Fibroblast of lung (primary cell): Measurements from ENCODE around the gene TJP2. TPM values are rescaled to one million over a fixed set of nuclear protein-coding genes. Genes with fewer than 3 reads are reported as not detected.
A peak's percentile ranks its signal among the peaks of the same experiment; 100 is the strongest.

Experiments
- DNase-seq, 2 donors: peaks; one replicate each; pipeline versions ENCODE4 v3.0.0 to v3.0.0-alpha.2; 2010; ENCODE audit warnings: low read depth in 2 of 2
- H2AFZ ChIP-seq: 2 replicates; pipeline ENCODE4 v1.5.1; 2012; ENCODE audit warnings: low read length, control low read depth, inconsistent platforms
- H3K27ac ChIP-seq: 2 replicates; pipeline ENCODE4 v1.5.1; 2011; ENCODE audit warnings: low read length, control low read depth; ENCODE audit not compliant: insufficient read depth
- H3K27me3 ChIP-seq: 2 replicates; pipeline ENCODE4 v1.5.1; 2011; ENCODE audit warnings: mild to moderate bottlenecking, low read length; ENCODE audit not compliant: control insufficient read depth, insufficient read depth
- H3K36me3 ChIP-seq: 2 replicates; pipeline ENCODE4 v1.5.1; 2011; ENCODE audit warnings: low read length; ENCODE audit not compliant: control insufficient read depth, insufficient read depth
- H3K4me1 ChIP-seq: 2 replicates; pipeline ENCODE4 v1.5.1; 2011; ENCODE audit warnings: low read length; ENCODE audit not compliant: control insufficient read depth, insufficient read depth; ENCODE audit errors: extremely low read depth
- H3K4me2 ChIP-seq: 2 replicates; pipeline ENCODE4 v1.5.1; 2011; ENCODE audit warnings: low read length, control low read depth; ENCODE audit not compliant: insufficient read depth; ENCODE audit errors: extremely low read depth
- H3K4me3 ChIP-seq, 4 experiments: fragments of 200-600 bp in 1 of 4; sonication (generic) in 1 of 4; replicated peaks in 1 of 4; 2 replicates each; pipeline ENCODE4 v1.5.1; 2011 to 2016; ENCODE audit warnings: low read length in 4 of 4, low read depth in 3 of 4, mild to moderate bottlenecking in 3 of 4, control low read depth in 2 of 4, inconsistent platforms in 1 of 4, mixed read lengths in 1 of 4; ENCODE audit not compliant: insufficient read depth in 1 of 4; ENCODE audit errors: control extremely low read depth in 1 of 4
- H3K79me2 ChIP-seq: 2 replicates; pipeline ENCODE4 v1.5.1; 2012; ENCODE audit warnings: mild to moderate bottlenecking, low read length, inconsistent platforms; ENCODE audit not compliant: control insufficient read depth, insufficient read depth
- H3K9ac ChIP-seq: 2 replicates; pipeline ENCODE4 v1.5.1; 2011; ENCODE audit warnings: mild to moderate bottlenecking, low read length, control low read depth; ENCODE audit not compliant: insufficient read depth
- H3K9me3 ChIP-seq: 2 replicates; pipeline ENCODE4 v1.5.1; 2012; ENCODE audit warnings: low read depth, low read length; ENCODE audit not compliant: control insufficient read depth, insufficient read depth
- H4K20me1 ChIP-seq: 2 replicates; pipeline ENCODE4 v1.5.1; 2011; ENCODE audit warnings: low read length; ENCODE audit not compliant: control insufficient read depth, insufficient read depth; ENCODE audit errors: extremely low read depth
- EZH2 ChIP-seq: IDR thresholded peaks from 2 replicates; pipeline ENCODE4 v1.5.1; 2012; ENCODE audit warnings: low read length, control low read depth, mild to moderate bottlenecking; ENCODE audit errors: missing control alignments
- polyA minus RNA-seq: library from RNA; depleted of rRNA, polyadenylated mRNA; stranded (reverse); fragments of >200 nt; gene quantifications from 2 replicates; pipeline ENCODE4 v1.2.3, GENCODE V29; 2011; ENCODE audit warnings: low replicate concordance
- polyA plus RNA-seq, 2 donors: library from polyadenylated mRNA; depleted of rRNA in 1 of 2; stranded (reverse) in 1 of 2; unstranded in 1 of 2; fragments of >200 nt; gene quantifications; 2 replicates each; pipeline ENCODE4 v1.2.1, GENCODE V29; 2011 to 2012; ENCODE audit warnings: missing spikeins in 1 of 2
- total RNA-seq: library from RNA; depleted of rRNA; stranded (reverse); fragments of >200 nt; gene quantifications from 2 replicates; pipeline ENCODE4 v1.2.1, GENCODE V29; 2014
- TF ChIP-seq, protein P1 (sequence below), 2 donors: IDR thresholded peaks in 1 of 2; conservative IDR thresholded peaks in 1 of 2; 1 replicate in 1 of 2; 2 replicates in 1 of 2; pipeline ENCODE4 v1.5.1; 2011 to 2012; ENCODE audit warnings: low read length in 2 of 2, control low read depth in 1 of 2, inconsistent platforms in 1 of 2, low read depth in 1 of 2, mild to moderate bottlenecking in 1 of 2

TJP2 gene
- total RNA-seq (36.5 and 41.1 TPM in 2 replicates), polyA plus RNA-seq (25.9 and 40.8 TPM in 2 replicates), polyA minus RNA-seq (26.9 and 32.4 TPM in 2 replicates)
- 26.6 and 39.2 TPM in 2 replicates for polyA plus RNA-seq (2012)

DNA sequence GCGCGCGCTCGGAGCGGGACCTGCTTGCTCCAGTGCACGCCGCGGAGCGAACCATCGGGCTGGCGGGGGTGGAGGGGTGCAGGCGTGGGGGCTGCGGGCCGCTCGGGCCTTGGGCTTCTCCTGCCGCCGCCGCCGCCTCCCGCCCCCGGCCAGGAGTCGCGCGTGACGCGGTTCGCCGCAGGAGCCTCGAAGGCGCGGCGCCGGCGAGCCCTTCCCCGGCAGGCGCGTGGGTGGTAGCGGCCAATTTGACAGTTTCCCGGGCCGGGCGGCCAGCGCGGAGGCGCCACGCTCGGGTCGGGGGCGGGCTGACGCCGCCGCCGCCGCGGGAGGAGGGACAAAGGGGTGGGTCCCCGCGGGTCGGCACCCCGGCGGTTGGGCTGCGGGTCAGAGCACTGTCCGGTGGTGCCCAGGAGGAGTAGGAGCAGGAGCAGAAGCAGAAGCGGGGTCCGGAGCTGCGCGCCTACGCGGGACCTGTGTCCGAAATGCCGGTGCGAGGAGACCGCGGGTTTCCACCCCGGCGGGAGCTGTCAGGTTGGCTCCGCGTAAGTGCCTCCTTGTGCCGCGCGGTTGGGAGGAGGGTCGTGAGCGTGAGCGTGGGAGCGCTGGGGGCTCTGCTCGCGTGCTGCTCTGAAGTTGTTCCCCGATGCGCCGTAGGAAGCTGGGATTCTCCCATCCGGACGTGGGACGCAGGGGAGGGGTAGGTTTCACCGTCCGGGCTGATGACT is at the start of gene TJP2:
TSS of gene TJP2 (plus strand) at position 387 of the 725 bp plus-strand sequence. CDS start at position 483, 96 bp downstream.
- Histone ChIP-seq H3K27ac (peak within 1 kb of the TSS; percentile 76), H3K4me3 (peak within 1 kb of the TSS; percentile 77 to 90 (median 82)), H3K79me2 (peaks cover 34% of the 10 kb centered on the region), H4K20me1 (no peaks in the 10 kb centered on the region), H3K9ac (peak within 1 kb of the TSS; percentile 80), H3K27me3 (no peaks in the 10 kb centered on the region), H2AFZ (peak within 1 kb of the TSS; percentile 68), H3K9me3 (no peaks in the 10 kb centered on the region), H3K36me3 (no peaks in the 10 kb centered on the region), H3K4me1 (peaks cover 13% of the 10 kb centered on the region), H3K4me2 (peak within 1 kb of the TSS; percentile 79)
- TF ChIP-seq EZH2 = no peak
- TF ChIP-seq, protein P1, sequence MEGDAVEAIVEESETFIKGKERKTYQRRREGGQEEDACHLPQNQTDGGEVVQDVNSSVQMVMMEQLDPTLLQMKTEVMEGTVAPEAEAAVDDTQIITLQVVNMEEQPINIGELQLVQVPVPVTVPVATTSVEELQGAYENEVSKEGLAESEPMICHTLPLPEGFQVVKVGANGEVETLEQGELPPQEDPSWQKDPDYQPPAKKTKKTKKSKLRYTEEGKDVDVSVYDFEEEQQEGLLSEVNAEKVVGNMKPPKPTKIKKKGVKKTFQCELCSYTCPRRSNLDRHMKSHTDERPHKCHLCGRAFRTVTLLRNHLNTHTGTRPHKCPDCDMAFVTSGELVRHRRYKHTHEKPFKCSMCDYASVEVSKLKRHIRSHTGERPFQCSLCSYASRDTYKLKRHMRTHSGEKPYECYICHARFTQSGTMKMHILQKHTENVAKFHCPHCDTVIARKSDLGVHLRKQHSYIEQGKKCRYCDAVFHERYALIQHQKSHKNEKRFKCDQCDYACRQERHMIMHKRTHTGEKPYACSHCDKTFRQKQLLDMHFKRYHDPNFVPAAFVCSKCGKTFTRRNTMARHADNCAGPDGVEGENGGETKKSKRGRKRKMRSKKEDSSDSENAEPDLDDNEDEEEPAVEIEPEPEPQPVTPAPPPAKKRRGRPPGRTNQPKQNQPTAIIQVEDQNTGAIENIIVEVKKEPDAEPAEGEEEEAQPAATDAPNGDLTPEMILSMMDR (conservative IDR thresholded peaks at IDR 0.05 in 1 of 2, IDR thresholded peaks at IDR 0.05 in 1 of 2; ENCODE audit: low read depth in 1 of 2, low read length in 2 of 2) = no peak
- peak; percentile 78 to 80 for DNase-seq

DNA sequence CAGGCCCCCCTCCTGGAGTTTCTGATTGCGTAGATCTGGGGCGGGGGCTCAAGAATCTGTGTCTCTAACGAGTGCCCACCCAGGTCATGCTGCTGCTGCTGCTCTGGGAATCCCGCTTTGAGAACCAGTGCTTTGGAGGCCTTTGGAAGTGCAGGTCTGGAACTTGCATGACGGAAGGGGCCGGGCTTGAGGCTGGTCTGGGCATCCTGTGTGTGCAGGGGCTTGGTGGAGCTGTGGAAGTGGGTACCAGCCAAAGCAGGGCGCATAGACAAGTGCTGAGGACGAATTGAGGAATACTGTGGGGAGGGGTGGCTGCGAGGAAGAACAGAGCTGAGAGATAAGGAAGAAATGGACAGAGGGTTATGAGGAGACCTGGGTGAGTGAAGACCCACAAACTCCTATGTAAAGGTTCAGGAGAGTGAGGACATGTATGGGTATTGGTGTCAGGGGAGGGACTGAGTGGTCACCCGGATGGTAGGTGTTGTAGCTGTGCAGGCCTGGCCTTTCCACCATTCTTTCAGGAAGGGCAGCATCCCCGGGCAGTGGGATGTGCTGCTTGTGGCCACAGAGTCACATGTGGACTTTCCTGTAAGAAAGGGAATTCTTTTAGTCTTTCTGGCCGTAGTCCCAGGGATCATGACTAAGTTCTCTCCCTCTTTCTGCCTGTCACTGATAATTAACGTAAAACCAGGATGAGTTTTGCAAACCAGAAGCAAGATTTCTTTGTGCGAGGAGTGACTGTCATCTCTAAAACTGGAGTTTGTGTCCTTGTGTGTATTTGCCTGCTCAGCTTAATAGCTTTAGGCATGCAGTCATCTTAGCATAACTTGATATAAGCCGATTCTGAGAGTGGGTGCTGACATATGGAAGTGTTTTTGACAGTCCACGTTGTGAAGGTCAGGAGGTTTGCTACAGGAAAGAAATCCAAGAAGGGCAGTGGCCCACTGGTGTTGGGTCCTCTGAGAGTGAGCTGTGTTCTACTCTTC is 43.3 kb upstream of the TJP2 start:
- H3K4me3 ChIP-seq = no peak overlapping the region
- no peaks in the 10 kb centered on the region for H3K36me3 ChIP-seq
- H3K4me2 ChIP-seq = peak overlapping the region; percentile 37
- H3K9ac ChIP-seq = no peak overlapping the region
- H3K79me2 ChIP-seq = no peaks in the 10 kb centered on the region
- H3K27me3 ChIP-seq = no peaks in the 10 kb centered on the region
- peak overlapping the region; percentile 47 for H3K27ac ChIP-seq
- H4K20me1 ChIP-seq = no peaks in the 10 kb centered on the region
- H3K9me3 ChIP-seq = no peaks in the 10 kb centered on the region
- H2AFZ ChIP-seq = no peak overlapping the region
- TF ChIP-seq, protein P1 (conservative IDR thresholded peaks at IDR 0.05 in 1 of 2, IDR thresholded peaks at IDR 0.05 in 1 of 2; ENCODE audit: low read depth in 1 of 2, low read length in 2 of 2) = no peak
- TF ChIP-seq EZH2 = no peak
- H3K4me1 ChIP-seq = peaks cover 20% of the 10 kb centered on the region
- DNase-seq = peak; percentile 91 to 96

GRCh38 chr9:69131682-69132081 is 42.4 kb upstream of the TJP2 start:
- Histone ChIP-seq H3K9ac (no peak overlapping the region), H4K20me1 (no peaks in the 10 kb centered on the region), H3K4me3 (no peak overlapping the region), H3K27ac (peak overlapping the region; percentile 47), H3K9me3 (no peaks in the 10 kb centered on the region), H3K27me3 (no peaks in the 10 kb centered on the region), H3K4me2 (no peak overlapping the region), H3K79me2 (no peaks in the 10 kb centered on the region), H2AFZ (no peak overlapping the region), H3K4me1 (peaks cover 20% of the 10 kb centered on the region), H3K36me3 (no peaks in the 10 kb centered on the region)
- TF ChIP-seq, protein P1 (conservative IDR thresholded peaks at IDR 0.05 in 1 of 2, IDR thresholded peaks at IDR 0.05 in 1 of 2; ENCODE audit: low read depth in 1 of 2, low read length in 2 of 2) = no peak
- no peak for TF ChIP-seq EZH2
- DNase-seq = peak; percentile 98
